Neural progenitor cell (in vitro differentiated cells): Measurements from ENCODE around the gene BCL2L14.

Experiments
- EZH2 ChIP-seq: fragments of 200-600 bp; sonication (generic); IDR thresholded peaks from 2 replicates; pipeline ENCODE4 v1.6.1; 2017; ENCODE audit warnings: antibody characterized with exemption, mild to moderate bottlenecking, moderate library complexity
- TF ChIP-seq, protein P1 (sequence below): fragments of 200-600 bp; sonication (generic); IDR thresholded peaks from 2 replicates; pipeline ENCODE4 v1.5.1; 2017; ENCODE audit warnings: antibody characterized with exemption, mild to moderate bottlenecking

DNA sequence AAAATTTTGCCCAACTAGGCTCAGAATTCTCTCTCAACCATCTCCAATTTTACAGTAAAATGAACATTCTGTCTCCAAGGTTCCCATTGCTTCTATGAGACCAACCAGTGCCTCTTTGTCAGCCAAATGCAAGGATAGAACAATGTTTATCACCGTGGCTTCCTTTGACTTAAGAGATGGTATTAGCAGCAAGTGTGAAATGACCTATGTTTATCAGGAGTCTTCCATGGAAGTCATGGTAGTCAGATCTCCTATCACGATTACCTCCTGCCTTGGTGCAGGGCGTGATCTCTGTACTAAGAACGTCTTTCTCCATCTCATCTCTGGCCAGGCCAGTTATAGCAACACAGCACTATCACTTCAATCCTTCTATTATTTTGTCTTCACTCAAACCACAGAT is 6.1 kb upstream of the BCL2L14 start:
- TF ChIP-seq, protein P1, sequence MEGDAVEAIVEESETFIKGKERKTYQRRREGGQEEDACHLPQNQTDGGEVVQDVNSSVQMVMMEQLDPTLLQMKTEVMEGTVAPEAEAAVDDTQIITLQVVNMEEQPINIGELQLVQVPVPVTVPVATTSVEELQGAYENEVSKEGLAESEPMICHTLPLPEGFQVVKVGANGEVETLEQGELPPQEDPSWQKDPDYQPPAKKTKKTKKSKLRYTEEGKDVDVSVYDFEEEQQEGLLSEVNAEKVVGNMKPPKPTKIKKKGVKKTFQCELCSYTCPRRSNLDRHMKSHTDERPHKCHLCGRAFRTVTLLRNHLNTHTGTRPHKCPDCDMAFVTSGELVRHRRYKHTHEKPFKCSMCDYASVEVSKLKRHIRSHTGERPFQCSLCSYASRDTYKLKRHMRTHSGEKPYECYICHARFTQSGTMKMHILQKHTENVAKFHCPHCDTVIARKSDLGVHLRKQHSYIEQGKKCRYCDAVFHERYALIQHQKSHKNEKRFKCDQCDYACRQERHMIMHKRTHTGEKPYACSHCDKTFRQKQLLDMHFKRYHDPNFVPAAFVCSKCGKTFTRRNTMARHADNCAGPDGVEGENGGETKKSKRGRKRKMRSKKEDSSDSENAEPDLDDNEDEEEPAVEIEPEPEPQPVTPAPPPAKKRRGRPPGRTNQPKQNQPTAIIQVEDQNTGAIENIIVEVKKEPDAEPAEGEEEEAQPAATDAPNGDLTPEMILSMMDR = no peak
- no peak for TF ChIP-seq EZH2
